HG03159 (cell line): ENCODE results near the gene SULT4A1.

Experiments
- ATAC-seq: cut with Tn5 transposase; IDR thresholded peaks from one replicate; pipeline ENCODE4 v1.9.1; 2021; ENCODE audit warnings: mild to moderate bottlenecking, moderate library complexity; ENCODE audit not compliant: unreplicated experiment

The SULT4A1 gene

GRCh38 chr22:43862882-43863202, 529 bp upstream of the SULT4A1 start:
- no peak for ATAC-seq

DNA sequence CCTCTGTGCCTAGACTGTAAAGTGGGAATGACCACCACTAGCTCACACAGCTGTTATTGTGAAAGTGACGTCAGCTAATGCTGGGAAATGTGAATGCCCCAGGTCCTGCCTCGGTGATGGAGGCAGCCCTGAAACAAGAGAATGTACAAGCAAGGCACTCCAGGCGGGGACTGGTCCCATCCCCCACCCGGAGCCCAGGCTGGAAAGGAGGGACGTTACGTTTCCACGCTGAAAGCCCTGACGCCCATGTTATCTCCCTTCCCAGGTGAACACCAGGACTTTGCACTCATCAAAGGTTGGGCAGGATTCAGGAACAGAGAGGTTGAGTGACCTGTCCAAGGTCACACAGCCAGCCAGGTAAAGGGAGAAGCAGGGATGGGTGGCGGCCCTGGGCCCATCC, 784 bp downstream of the SULT4A1 start:
- no peak for ATAC-seq

DNA sequence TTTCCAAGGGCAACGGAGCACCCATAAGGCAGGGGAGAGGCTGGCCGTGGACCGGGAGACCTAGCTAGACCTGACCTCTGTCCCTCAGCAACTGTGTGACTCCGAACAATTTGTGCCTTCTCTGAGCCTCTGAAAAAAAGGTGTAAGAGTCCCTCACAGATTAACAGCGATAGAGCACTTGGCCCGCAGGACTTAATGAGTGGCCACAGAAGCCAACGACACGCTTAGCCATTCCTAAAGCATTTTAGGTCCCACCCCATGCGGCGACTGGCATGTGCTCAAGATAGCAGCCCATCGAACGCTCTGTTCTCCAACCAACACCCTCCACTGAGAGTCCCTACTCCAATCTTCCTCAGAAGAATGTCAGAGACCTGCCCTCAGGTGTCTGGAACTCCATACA, 1.5 kb downstream of the SULT4A1 start:
- no peak for ATAC-seq

DNA sequence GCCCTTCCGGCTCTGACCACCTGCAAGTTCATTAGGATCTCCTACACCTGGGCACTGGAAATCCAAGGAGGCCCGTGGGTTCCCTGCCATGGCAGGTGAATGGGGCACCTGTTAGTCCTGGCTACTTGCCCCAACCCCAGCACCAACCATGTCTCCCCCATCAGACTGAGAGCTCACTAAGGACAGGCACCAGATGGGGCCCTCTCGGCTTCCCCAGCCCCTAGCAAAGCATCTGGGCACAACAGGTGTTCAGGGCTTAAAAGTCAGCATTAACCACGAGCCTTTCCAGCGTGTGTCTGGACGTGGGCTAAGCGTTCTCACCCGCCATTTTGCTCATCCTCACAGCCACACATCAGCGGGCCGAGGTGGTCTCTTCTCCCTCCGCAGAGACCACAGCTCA, 2.2 kb downstream of the SULT4A1 start:
- ATAC-seq, result no peak

- no peak for ATAC-seq
Observed at GRCh38 chr22:43859621-43860020, 2.7 kb downstream of the SULT4A1 start.

- no peak for ATAC-seq
Observed at GRCh38 chr22:43859176-43859575, 3.1 kb downstream of the SULT4A1 start.

GRCh38 chr22:43858156-43858895, 4.0 kb downstream of the SULT4A1 start:
- ATAC-seq, result no peak

GRCh38 chr22:43857367-43857766, 4.9 kb downstream of the SULT4A1 start:
- no peak for ATAC-seq

DNA sequence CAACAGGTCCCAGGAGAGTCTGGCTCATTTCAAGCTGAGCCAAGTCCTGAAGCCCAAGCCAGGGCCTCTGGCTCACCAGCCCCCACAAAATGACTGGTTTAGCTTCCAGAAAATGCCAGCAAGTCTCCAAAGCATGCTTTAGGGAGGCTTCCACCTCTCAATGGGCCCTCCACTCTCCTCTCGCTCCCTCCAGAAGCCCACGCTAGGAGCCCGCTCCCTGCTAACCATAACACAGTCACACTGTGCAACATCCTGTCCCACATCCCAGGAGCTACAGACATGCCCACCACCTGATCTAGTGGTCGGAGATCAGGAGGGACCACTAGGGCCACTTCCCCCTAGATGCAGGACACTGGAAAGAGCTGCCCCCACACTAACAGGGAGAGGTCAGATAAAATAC, 6.9 kb downstream of the SULT4A1 start:
- no peak for ATAC-seq

- no peak for ATAC-seq
Observed at GRCh38 chr22:43854786-43855271, 7.5 kb downstream of the SULT4A1 start.

GRCh38 chr22:43854121-43854785, 8.1 kb downstream of the SULT4A1 start:
- ATAC-seq, result no peak

DNA sequence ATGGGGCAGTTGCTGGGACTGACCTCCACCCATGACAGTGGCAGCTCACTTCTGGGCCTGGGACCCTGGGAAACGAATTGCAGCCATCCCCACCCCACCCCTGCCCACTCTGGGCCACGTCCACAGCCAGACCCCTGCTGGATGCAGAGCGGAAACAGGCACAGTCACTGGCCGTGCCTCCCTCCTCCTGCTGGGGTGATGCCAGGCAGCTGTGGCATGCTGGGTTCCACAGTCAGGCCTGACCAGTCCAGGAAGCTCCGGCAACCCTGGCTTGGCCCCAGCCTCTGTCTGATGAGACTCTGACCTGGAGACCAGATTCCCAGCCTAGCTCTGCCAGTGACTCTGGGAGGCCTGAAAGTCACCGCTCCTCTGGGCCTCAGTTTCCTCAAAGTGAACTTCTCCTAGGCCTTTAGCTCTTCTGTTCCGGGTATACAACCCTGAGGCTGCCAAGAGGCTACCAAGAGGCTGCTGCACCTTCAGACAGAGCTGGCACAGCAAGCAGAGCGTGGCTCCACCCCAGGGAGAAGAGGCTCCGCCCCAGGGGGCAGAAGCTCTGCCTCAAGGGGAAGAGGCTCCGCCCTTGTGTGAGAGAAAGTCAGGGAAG, 8.9 kb downstream of the SULT4A1 start:
- no peak for ATAC-seq

- no peak for ATAC-seq
Observed at GRCh38 chr22:43852573-43853327, 9.6 kb downstream of the SULT4A1 start.

DNA sequence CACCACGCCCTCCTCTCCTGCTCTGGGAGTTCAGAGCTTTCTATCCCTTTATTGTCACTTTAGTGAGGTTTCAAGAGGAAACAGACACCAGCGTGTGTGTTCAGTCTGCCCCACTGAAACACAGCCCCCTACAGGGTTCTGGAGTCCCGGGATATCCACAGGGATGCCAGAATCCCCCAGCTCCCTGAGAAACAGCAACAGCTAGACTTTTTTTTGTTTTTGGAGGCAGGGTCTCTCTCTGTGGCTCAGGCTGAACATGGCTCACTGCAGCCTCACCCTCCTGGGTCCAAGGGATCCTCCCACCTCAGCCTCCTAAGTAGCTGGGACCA, 10.4 kb downstream of the SULT4A1 start:
- no peak for ATAC-seq

DNA sequence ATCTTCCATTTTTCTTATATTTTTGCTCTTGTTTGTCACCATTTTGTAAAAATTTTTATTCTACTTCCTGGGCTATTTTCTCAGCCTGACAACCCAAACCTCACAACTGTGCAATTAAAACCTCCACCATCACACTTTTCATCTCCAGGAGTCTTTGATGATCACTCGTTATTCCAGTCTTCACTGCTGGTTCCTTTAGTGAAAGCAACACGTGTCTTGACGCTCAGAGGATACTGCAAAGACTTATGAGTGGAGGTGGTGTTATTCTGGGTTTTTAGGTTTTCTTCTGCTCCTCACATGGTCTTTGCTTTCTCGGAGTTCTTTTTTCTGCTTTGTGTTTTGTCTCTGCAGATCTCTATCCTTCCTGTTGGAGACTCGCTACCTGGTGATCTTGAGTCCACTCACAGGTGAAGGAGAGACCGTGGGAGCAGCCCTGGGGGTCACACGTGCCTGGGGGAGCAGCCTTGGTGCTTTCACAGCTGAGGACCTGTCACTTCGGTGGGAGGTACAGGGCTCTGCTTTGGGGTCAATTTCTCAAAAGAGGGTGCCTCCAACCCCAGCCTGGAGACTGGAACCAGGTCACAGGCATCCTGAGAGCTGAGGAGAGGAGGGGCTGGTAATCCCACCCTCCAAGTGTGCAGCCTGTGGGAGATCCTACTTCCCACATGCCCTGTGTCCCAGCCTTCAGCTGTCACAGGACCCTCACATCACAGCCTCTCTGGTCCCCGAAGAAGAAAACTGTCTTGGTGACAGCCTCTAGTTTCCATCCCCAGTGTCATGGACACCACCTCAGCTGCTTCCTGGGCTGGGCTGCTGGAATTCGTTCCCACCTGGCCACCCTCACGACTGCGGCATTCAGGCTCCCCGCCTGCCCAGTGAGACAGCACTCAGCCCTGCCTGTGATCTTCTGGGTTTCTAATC, 11.0 kb downstream of the SULT4A1 start:
- no peak for ATAC-seq

DNA sequence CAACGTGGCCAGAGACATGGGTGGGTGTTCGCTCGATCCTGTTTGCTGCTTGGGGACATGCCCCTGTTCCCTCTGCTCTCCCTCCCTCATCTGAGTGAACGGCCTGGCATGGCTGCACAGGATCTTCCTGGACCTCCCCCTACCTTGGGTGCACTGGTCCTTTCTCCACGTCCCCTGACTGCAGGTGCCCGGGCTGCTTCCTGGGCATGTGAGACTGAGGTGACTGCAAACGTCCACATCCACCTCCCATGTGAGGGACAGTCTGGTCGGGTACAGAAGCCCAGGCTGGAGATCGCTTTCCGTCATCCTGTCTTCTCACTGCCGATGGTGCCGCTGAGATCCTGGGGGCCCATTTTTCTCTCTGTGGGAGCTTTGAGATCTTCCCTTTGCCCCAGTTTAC, 11.8 kb downstream of the SULT4A1 start:
- ATAC-seq, result no peak

- no peak for ATAC-seq
Observed at GRCh38 chr22:43849731-43850130, 12.6 kb downstream of the SULT4A1 start.

GRCh38 chr22:43848366-43849171, 13.7 kb downstream of the SULT4A1 start:
- no peak for ATAC-seq

GRCh38 chr22:43847376-43848289, 14.7 kb downstream of the SULT4A1 start:
- ATAC-seq, result no peak
